Stomach (tissue), 19 donors: Measurements from ENCODE around the gene ARHGAP26. TPM values are rescaled to one million over a fixed set of nuclear protein-coding genes. Genes with fewer than 3 reads are reported as not detected.

Source experiments
- DNase-seq, 2 donors: peaks; one replicate each; pipeline versions ENCODE4 v3.0.0 to v3.0.0-alpha.2; 2013 to 2019
- H3K27ac ChIP-seq, 5 donors: fragments of 200-600 bp in 4 of 5; sonication (generic) in 4 of 5; one replicate each; pipeline ENCODE4 v1.5.1; 2013 to 2019; ENCODE audit warnings: mild to moderate bottlenecking in 1 of 5, moderate library complexity in 1 of 5
- H3K27me3 ChIP-seq, 3 donors: fragments of 200-600 bp; sonication (generic); one replicate each; pipeline ENCODE4 v1.5.1; 2017 to 2019; ENCODE audit warnings: mixed run types in 1 of 3
- H3K36me3 ChIP-seq, 4 donors: fragments of 200-600 bp; sonication (generic); 1 replicate in 3 of 4; 2 replicates in 1 of 4; pipeline ENCODE4 v1.5.1; 2016 to 2019
- H3K4me1 ChIP-seq, 4 donors: fragments of 200-600 bp; sonication (generic); one replicate each; pipeline ENCODE4 v1.5.1; 2016 to 2019
- H3K4me3 ChIP-seq, 4 donors: fragments of 200-600 bp; sonication (generic) in 3 of 4; one replicate each; pipeline ENCODE4 v1.5.1; 2016 to 2019; ENCODE audit warnings: mild to moderate bottlenecking in 1 of 4
- H3K9me3 ChIP-seq, 4 donors: fragments of 200-600 bp; sonication (generic); one replicate each; pipeline ENCODE4 v1.5.1; 2016 to 2019
- EP300 ChIP-seq: sonication (generic); formaldehyde crosslinking; IDR thresholded peaks from one replicate; pipeline ENCODE4 v1.6.1; 2017; ENCODE audit warnings: antibody characterized with exemption
- POLR2A ChIP-seq, 4 donors: fragments of 450-650 bp; IDR thresholded peaks; one replicate each; pipeline ENCODE4 v1.6.1; 2016; ENCODE audit warnings: antibody characterized with exemption in 4 of 4, control low read depth in 2 of 4, mild to moderate bottlenecking in 1 of 4, moderate library complexity in 1 of 4
- POLR2AphosphoS5 ChIP-seq, 3 donors: sonication (generic); formaldehyde crosslinking; IDR thresholded peaks; one replicate each; pipeline ENCODE4 v1.6.1; 2016; ENCODE audit warnings: antibody characterized with exemption in 3 of 3
- WGBS, 5 donors: extraction: QIAGEN DNeasy Blood & Tissue Kit in 3 of 5; methylation state at CpG; one replicate each; pipeline versions ENCODE4 v1.1.5 to v1.1.7; 2013 to 2018; 5-methylcytosine and 5-hydroxymethylcytosine counted together
- intact Hi-C: fragments of 100-400 bp; cut with DNase I; formaldehyde crosslinking; loops from one replicate; pipeline ENCODE4 v1.15.1; 2023; ENCODE audit warnings: low total_unique reads
- long read RNA-seq, 10 donors: transcript quantifications; one replicate each; lab custom pipeline, GENCODE V29; 2026
- polyA plus RNA-seq, 3 donors: library from polyadenylated mRNA; stranded (reverse); fragments of 200-250 nt; gene quantifications; one replicate each; pipeline ENCODE4 v1.2.3, GENCODE V29; 2013
- total RNA-seq, 5 donors: library from RNA; depleted of rRNA; stranded (reverse); fragments of >200 nt; gene quantifications; one replicate each; pipeline versions ENCODE4 v1.1.0 to v1.2.3, GENCODE V29; 2014 to 2016
- TF ChIP-seq, protein P1 (sequence below), 7 experiments: fragments of 450-650 bp in 4 of 7; fragments of 200-600 bp in 3 of 7; sonication (generic) in 3 of 7; IDR thresholded peaks; one replicate each; pipeline ENCODE4 v1.5.1; 2016 to 2019; ENCODE audit warnings: antibody characterized with exemption in 7 of 7, control low read depth in 2 of 7, mild to moderate bottlenecking in 1 of 7
- donor health status: healthy with polysubstance abuse.
- donor health status: Bipolar disorder and iron deficiency.
- donor health status: healthy.

ARHGAP26 gene, protein sequence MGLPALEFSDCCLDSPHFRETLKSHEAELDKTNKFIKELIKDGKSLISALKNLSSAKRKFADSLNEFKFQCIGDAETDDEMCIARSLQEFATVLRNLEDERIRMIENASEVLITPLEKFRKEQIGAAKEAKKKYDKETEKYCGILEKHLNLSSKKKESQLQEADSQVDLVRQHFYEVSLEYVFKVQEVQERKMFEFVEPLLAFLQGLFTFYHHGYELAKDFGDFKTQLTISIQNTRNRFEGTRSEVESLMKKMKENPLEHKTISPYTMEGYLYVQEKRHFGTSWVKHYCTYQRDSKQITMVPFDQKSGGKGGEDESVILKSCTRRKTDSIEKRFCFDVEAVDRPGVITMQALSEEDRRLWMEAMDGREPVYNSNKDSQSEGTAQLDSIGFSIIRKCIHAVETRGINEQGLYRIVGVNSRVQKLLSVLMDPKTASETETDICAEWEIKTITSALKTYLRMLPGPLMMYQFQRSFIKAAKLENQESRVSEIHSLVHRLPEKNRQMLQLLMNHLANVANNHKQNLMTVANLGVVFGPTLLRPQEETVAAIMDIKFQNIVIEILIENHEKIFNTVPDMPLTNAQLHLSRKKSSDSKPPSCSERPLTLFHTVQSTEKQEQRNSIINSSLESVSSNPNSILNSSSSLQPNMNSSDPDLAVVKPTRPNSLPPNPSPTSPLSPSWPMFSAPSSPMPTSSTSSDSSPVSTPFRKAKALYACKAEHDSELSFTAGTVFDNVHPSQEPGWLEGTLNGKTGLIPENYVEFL
- total RNA-seq (100 to 1,000 TPM in 1 of 5 donors, 10 to 100 TPM in 4; 26.8 to 115 (median 70.7) TPM), polyA plus RNA-seq (1 to 10 TPM; 4.0 to 4.5 (median 4.4) TPM)
- long read RNA-seq, donor 1 = 0 reads
- long read RNA-seq, donor 2, partial matches to known transcripts = 0 of 1 reads
- long read RNA-seq, donor 2, other reads (novel, unspliced or antisense) = 0 of 1 reads
- long read RNA-seq, donor 3 = 0 reads
- long read RNA-seq, donor 4 = 0 reads
- long read RNA-seq, donor 5 = 0 reads
- long read RNA-seq, donor 6, partial matches to known transcripts = 13 of 13 reads
- long read RNA-seq, donor 6, other reads (novel, unspliced or antisense) = 0 of 13 reads
- long read RNA-seq, donor 7 = 0 reads
- long read RNA-seq, donor 8 = 0 reads
- long read RNA-seq, donor 9, partial matches to known transcripts = 0 of 1 reads
- long read RNA-seq, donor 9, other reads (novel, unspliced or antisense) = 0 of 1 reads
- long read RNA-seq, donor 10 = 0 reads

DNA sequence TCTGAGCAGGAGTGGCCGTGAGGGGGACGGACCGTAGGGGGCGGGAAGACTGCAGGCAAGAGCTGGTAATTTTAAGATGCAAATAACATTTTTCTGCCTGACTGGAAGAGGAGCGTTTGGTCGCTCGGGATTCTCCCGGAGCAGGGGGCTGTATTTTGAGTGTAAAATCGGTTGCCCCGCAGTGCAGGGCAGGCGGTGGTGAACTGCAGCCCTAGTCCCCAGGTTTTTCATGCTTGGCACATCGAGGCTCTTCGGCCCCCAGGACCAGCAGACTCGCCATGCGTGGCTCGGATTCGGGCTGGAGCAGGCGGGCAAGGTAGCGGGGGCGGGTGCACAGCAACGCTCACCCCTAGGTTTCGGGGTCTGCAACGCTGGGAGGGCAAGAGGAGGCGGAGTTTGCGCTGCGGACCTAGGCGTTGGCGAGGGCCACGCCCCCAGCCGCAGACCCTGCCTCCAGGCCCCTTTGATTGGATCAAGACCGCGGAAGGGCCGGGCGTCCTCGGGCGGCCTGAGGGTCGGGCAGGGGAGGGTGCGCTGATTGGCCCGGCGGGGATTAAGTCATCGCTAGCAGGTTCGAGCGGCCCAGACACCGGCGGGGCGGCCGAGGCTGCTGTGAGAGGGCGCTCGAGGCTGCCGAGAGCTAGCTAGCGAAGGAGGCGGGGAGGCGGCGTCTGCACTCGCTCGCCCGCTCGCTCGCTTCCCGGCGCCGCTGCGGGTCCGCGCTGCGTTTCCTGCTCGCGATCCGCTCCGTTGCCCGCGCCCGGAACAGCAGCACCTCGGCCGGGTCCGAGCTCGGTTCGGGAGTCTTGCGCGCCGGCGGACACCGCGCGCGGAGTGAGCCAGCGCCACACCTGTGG lies at the start of gene ARHGAP26:
ARHGAP26 (plus strand) TSS at position 585 of the 857 bp plus-strand sequence. CDS start 385 bp downstream, outside the sequence.
- Histone ChIP-seq H3K9me3 (no peaks in the 10 kb centered on the region), H3K27ac (peak within 1 kb of the TSS; percentile 90 to 97 (median 91)), H3K4me1 (peaks cover 3 to 41% (median 26%) of the 10 kb centered on the region in 4 donors), H3K27me3 (no peaks in the 10 kb centered on the region), H3K4me3 (peak within 1 kb of the TSS; percentile 76 to 85 (median 79)), H3K36me3 (no peaks in the 10 kb centered on the region)
- WGBS, 5 donors = 0% methylated on average over 16 to 87 of the region's 87 CpGs
- intact Hi-C loops = no loop called here
- TF ChIP-seq EP300 (no peak), POLR2A (IDR thresholded peaks at IDR 0.05) (peak in 2 of 4 donors; percentile 95 to 97), POLR2AphosphoS5 (IDR thresholded peaks at IDR 0.05) (peak; percentile 100)
- TF ChIP-seq, protein P1, sequence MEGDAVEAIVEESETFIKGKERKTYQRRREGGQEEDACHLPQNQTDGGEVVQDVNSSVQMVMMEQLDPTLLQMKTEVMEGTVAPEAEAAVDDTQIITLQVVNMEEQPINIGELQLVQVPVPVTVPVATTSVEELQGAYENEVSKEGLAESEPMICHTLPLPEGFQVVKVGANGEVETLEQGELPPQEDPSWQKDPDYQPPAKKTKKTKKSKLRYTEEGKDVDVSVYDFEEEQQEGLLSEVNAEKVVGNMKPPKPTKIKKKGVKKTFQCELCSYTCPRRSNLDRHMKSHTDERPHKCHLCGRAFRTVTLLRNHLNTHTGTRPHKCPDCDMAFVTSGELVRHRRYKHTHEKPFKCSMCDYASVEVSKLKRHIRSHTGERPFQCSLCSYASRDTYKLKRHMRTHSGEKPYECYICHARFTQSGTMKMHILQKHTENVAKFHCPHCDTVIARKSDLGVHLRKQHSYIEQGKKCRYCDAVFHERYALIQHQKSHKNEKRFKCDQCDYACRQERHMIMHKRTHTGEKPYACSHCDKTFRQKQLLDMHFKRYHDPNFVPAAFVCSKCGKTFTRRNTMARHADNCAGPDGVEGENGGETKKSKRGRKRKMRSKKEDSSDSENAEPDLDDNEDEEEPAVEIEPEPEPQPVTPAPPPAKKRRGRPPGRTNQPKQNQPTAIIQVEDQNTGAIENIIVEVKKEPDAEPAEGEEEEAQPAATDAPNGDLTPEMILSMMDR (IDR thresholded peaks at IDR 0.05) = peak in 3 of 7 experiments; percentile 9 to 33 (median 19)
- peak; percentile 98 to 99 for DNase-seq

DNA sequence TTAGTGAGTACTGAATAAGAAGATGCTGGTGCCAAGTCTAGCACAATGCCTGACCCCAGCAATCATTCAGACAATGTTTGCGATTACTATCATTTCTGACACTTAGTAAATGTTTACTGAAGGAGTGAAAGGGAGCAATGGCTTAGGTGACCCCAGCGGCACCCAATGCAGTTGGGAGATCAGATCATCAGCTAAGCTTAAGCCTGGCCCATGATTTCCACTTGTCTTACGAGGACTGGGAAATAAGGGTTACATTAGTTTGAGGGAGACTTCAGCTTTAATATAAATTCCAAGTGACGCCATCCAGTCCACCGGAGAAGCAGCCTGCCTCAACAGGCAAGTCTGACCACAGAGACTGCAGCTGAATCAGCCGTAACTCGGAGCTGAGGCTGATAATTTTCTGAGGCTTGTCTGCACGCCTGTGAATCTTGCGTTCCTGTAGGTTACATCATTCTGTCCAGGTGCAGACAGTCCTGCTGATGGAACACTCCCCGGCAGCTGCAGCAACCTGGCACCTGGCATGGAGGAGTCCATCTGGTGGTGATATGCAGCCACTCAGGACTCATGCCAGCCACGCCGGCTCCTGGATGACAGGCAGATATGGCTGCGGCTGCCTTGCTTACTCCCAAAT lies 49.4 kb upstream of the ARHGAP26 start:
- Histone ChIP-seq H3K36me3 (no peaks in the 10 kb centered on the region), H3K27ac (no peak overlapping the region), H3K4me3 (no peak overlapping the region), H3K4me1 (peaks cover 8 to 31% (median 23%) of the 10 kb centered on the region in 4 donors), H3K27me3 (peaks cover 0 to 3% (median 0%) of the 10 kb centered on the region in 3 donors), H3K9me3 (no peaks in the 10 kb centered on the region)
- peak; percentile 61 to 77 for DNase-seq
- TF ChIP-seq POLR2A (IDR thresholded peaks at IDR 0.05) (no peak), POLR2AphosphoS5 (IDR thresholded peaks at IDR 0.05) (no peak), EP300 (no peak)
- TF ChIP-seq, protein P1 (IDR thresholded peaks at IDR 0.05) = no peak
- intact Hi-C loops = no loop called here
- 31 to 70% (median 34%) methylated on average over 8 to 13 of the region's 13 CpGs for WGBS, 5 donors

DNA sequence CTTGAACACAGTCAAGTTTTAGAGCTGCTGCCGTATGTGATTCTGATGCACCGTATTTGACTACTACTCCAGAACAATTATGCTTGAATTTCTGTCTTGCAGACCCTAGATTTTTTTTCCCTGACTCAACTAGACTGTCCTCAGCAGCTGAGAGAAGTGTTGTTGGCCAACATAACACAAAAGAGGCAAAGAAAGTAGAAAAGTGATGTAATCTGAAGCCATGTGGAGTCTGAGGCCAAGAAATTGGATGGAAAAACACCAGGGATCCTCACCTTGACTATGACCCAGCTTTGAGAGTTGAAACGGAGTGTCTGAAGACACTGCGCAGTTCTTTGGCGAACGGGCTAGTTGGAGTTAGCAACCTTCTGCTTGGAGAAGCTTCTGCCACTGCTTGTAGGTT lies 48.0 kb upstream of the ARHGAP26 start:
- Histone ChIP-seq H3K4me1 (peaks cover 3 to 25% (median 20%) of the 10 kb centered on the region in 4 donors), H3K27ac (no peak overlapping the region), H3K36me3 (no peaks in the 10 kb centered on the region), H3K27me3 (peaks cover 0 to 3% (median 0%) of the 10 kb centered on the region in 3 donors), H3K4me3 (no peak overlapping the region), H3K9me3 (no peaks in the 10 kb centered on the region)
- DNase-seq = no peak
- 90 to 98% (median 97%) methylated on average over 6 of the region's 6 CpGs for WGBS, 5 donors
- intact Hi-C loops = no loop called here
- TF ChIP-seq POLR2A (IDR thresholded peaks at IDR 0.05) = no peak
- no peak for TF ChIP-seq EP300
- no peak for TF ChIP-seq POLR2AphosphoS5 (IDR thresholded peaks at IDR 0.05)
- TF ChIP-seq, protein P1 (IDR thresholded peaks at IDR 0.05) = no peak
